ENCODE data around the gene COL24A1.

GRCh38 chr1:86195281-86195680 lies 38.7 kb upstream of the COL24A1 start:
- no peak for TF ChIP-seq CTCF (IDR thresholded peaks at IDR 0.05)
- no peak for TF ChIP-seq POLR2A (IDR thresholded peaks at IDR 0.05)
